KMS-11 (cell line): ENCODE measurements around the gene TMEM170B.

ENCODE experiments used
- H2AFZ ChIP-seq: fragments of 200-600 bp; sonication (generic); 2 replicates; pipeline ENCODE4 v1.6.1; 2016; ENCODE audit warnings: antibody characterized with exemption, mixed run types, low read depth
- H3K27ac ChIP-seq: fragments of 200-600 bp; sonication (generic); 2 replicates; pipeline ENCODE4 v1.6.1; 2016; ENCODE audit warnings: mild to moderate bottlenecking, mixed run types
- H3K27me3 ChIP-seq: fragments of 200-600 bp; sonication (generic); 2 replicates; pipeline ENCODE4 v1.6.1; 2017; ENCODE audit warnings: mild to moderate bottlenecking, low read depth, mixed run types, moderate library complexity; ENCODE audit not compliant: insufficient read depth
- H3K36me3 ChIP-seq: fragments of 200-600 bp; sonication (generic); 2 replicates; pipeline ENCODE4 v1.6.1; 2017; ENCODE audit warnings: mild to moderate bottlenecking, mixed run types; ENCODE audit not compliant: insufficient read depth
- H3K4me1 ChIP-seq: fragments of 200-600 bp; sonication (generic); 2 replicates; pipeline ENCODE4 v1.6.1; 2016; ENCODE audit warnings: mild to moderate bottlenecking, low read depth, mixed run types; ENCODE audit not compliant: poor library complexity, severe bottlenecking
- H3K4me2 ChIP-seq: fragments of 200-600 bp; sonication (generic); 2 replicates; pipeline ENCODE4 v1.7.0; 2016; ENCODE audit warnings: mild to moderate bottlenecking, mixed run types
- H3K4me3 ChIP-seq: fragments of 200-600 bp; sonication (generic); IDR thresholded peaks from 2 replicates; pipeline ENCODE4 v1.6.1; 2017; ENCODE audit warnings: low read depth, low read length, mixed read lengths; ENCODE audit not compliant: insufficient read depth
- H3K79me2 ChIP-seq: fragments of 200-600 bp; sonication (generic); 2 replicates; pipeline ENCODE4 v1.6.1; 2016; ENCODE audit warnings: low read depth, mixed run types; ENCODE audit not compliant: insufficient read depth
- H3K9ac ChIP-seq: fragments of 200-600 bp; sonication (generic); 2 replicates; pipeline ENCODE4 v1.6.1; 2016; ENCODE audit warnings: mild to moderate bottlenecking, mixed run types
- H4K20me1 ChIP-seq: fragments of 200-600 bp; sonication (generic); 2 replicates; pipeline ENCODE4 v1.6.1; 2016; ENCODE audit warnings: mild to moderate bottlenecking, mixed run types; ENCODE audit not compliant: insufficient read depth
- CTCF ChIP-seq: fragments of 200-600 bp; sonication (generic); conservative IDR thresholded peaks from 2 replicates; pipeline ENCODE4 v1.6.1; 2017; ENCODE audit warnings: low read depth, mild to moderate bottlenecking, antibody characterized with exemption, low read length, moderate library complexity, mixed read lengths

Gene TMEM170B

DNA sequence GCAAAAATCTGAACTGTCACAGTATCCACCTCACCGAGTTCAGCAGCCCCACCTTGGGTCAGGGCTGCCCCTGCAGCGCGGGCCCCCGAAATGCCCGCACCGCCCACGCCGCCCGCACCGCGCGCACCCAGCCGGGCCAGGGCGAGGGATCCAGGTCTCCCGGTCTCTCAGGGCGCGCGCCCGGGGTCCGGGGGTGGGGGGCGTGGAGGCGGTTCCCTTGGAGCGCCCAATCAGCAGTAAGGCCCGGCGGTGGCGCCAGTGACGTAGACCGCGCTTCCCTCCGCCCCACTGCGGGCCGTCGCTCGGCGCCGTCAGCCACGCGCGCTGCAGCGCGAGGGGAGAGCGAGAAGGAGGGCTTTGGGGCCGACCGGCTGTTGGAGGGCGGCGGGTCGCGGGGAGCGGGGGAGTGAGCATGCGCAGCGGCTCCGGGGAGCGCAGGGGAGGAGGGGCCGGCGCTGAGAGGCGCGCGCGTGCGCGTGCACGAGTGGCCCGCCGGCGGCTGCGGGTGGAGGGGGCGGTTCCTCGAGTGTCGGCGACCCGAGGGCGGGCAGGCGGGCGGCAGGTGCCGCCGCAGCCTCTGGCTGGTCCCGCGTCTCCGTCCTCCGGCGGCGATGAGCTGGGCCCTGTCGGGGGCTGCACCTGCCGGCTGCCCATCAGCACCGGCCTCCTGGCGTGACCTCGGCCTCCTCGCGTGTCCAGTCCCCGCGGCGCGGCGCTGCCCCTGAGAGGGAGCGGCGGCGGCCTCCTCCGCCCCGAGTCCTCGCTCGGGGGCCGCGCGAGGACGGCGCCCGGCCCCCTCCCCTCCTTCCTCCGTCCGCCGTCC, at the start of gene TMEM170B:
TMEM170B (plus strand) TSS at position 521 of the 823 bp plus-strand sequence. CDS start 529 bp downstream, outside the sequence.
- H3K4me3 ChIP-seq, result no peak within 1 kb of the TSS
- no peaks in the 10 kb centered on the region for H4K20me1 ChIP-seq
- H3K79me2 ChIP-seq, result no peaks in the 10 kb centered on the region
- peak within 1 kb of the TSS; percentile 12; the same call in 1 of the 2 replicates for H3K27ac ChIP-seq
- H3K4me1 ChIP-seq, result peaks cover 17% of the 10 kb centered on the region
- H3K27me3 ChIP-seq, result no peaks in the 10 kb centered on the region
- H3K9ac ChIP-seq, result no peak within 1 kb of the TSS; the same call in 1 of the 2 replicates
- TF ChIP-seq CTCF, result no peak
- peak within 1 kb of the TSS; percentile 64 for H3K4me2 ChIP-seq
- H2AFZ ChIP-seq, result peak within 1 kb of the TSS; percentile 84
- H3K36me3 ChIP-seq, result no peaks in the 10 kb centered on the region

- no peaks in the 10 kb centered on the region for H3K27me3 ChIP-seq
- H3K9ac ChIP-seq, result no peak overlapping the region
- H3K4me1 ChIP-seq, result no peaks in the 10 kb centered on the region
- H4K20me1 ChIP-seq, result no peaks in the 10 kb centered on the region
- no peak overlapping the region for H3K27ac ChIP-seq
- H3K36me3 ChIP-seq, result no peaks in the 10 kb centered on the region
- no peak overlapping the region for H2AFZ ChIP-seq
- no peak overlapping the region for H3K4me2 ChIP-seq
- no peak overlapping the region for H3K4me3 ChIP-seq
- no peaks in the 10 kb centered on the region for H3K79me2 ChIP-seq
- no peak for TF ChIP-seq CTCF
Measured at GRCh38 chr6:11490996-11491395, 46.6 kb upstream of the TMEM170B start.

GRCh38 chr6:11491596-11492463, 45.7 kb upstream of the TMEM170B start:
- Histone ChIP-seq H3K4me3 (no peak overlapping the region), H2AFZ (no peak overlapping the region), H3K4me2 (no peak overlapping the region)

More at GRCh38 chr6:11491596-11492463, 45.7 kb upstream of the TMEM170B start:
- no peak overlapping the region for H3K27ac ChIP-seq
- no peaks in the 10 kb centered on the region for H3K27me3 ChIP-seq
- H3K36me3 ChIP-seq, result no peaks in the 10 kb centered on the region
- no peaks in the 10 kb centered on the region for H3K79me2 ChIP-seq
- H3K9ac ChIP-seq, result no peak overlapping the region
- no peaks in the 10 kb centered on the region for H3K4me1 ChIP-seq
- H4K20me1 ChIP-seq, result no peaks in the 10 kb centered on the region
- no peak for TF ChIP-seq CTCF
